HG03175 (cell line): Measurements from ENCODE around the gene CTNND2.

Source experiments
- ATAC-seq: cut with Tn5 transposase; IDR thresholded peaks from one replicate; pipeline ENCODE4 v1.9.1; 2021; ENCODE audit warnings: mild to moderate bottlenecking, moderate library complexity; ENCODE audit not compliant: unreplicated experiment

CTNND2 gene

DNA sequence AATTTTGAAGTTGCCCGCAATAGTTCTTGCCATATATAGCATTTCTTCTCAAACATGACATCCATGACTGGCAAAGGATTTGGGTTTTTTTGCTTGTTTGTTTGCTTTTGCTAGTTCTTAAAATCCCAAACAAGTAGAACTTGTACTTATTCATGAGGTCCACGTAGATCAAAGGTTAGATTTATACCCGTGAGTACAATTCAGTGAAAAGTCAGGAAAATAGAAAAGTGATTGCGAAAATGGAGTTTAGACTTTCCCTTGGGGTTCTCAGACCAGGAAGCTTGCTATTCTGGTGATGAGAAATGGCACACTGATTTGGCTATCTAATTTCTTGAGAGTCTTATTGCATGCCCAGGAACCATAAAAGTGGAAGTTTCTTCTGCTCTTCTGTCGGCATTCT, 304.7 kb downstream of the CTNND2 start:
- no peak for ATAC-seq

DNA sequence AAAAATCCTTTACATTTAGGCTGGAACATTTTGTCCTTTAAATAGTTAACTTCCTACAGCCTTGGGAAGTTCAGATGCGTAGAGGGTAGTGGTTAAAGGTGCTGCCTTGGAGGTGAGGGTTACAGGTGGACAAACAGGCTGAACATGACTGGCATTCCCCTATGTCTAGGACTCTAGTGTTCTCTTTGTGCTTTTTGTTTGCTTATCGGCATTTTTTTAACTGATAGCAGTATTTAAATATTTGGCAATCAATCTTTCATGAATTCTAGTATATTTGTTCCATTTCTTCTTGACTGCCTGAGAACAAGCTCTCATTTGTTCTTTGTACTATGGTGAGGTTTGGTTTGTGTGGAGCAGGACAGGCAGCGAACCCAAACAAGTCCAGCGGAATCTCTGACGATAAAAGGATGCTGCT, 307.6 kb downstream of the CTNND2 start:
- no peak for ATAC-seq

- ATAC-seq, result no peak
Measured at GRCh38 chr5:11596185-11596584, 308.1 kb downstream of the CTNND2 start.

DNA sequence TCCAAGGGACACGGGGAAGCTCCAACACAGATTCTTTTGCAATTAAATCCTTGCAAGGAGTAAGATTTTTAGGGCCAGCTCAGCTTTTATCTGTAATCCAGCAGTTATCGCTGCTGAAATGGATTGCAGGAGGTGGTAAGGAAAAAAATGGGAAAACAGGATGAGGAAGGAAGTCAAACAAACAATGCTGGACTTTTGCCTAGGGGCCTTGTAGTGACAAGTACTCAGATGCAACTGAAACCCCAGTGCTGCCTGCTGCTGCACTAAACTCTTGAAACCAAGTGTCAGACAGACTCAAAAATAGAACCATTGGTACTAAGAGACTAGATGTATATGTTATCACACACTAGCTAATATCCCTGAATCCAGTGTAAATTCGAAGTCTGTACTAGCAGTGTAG, 309.2 kb downstream of the CTNND2 start:
- no peak for ATAC-seq

- ATAC-seq, result no peak
Measured at GRCh38 chr5:11594021-11594420, 310.2 kb downstream of the CTNND2 start.

- ATAC-seq, result no peak
Measured at GRCh38 chr5:11590475-11590874, 313.8 kb downstream of the CTNND2 start.

DNA sequence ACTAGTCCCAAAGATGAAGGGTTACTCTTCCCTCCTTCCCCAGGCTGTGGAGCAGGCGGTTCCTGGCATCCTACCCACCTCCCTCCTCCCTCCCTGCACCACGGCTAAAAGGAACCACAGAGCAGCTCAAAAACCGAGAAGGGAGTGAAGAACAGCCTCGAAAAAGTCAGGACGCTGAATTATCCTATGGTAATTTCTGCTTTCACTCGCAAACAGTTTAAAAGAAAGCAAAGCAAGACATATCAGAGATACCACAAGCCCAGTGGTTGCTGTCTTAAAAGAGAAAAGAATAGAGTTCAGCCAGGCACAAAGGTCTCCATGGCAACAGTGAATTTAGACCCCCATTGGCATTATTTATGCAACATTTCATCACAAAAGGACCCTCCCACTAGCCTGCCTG, 315.4 kb downstream of the CTNND2 start:
- ATAC-seq, result no peak

- ATAC-seq, result no peak
Measured at GRCh38 chr5:11584017-11584416, 320.2 kb downstream of the CTNND2 start.

GRCh38 chr5:11579351-11579750, 324.9 kb downstream of the CTNND2 start:
- no peak for ATAC-seq

- ATAC-seq, result no peak
Measured at GRCh38 chr5:11574787-11575186, 329.5 kb downstream of the CTNND2 start.

- ATAC-seq, result no peak
Measured at GRCh38 chr5:11573140-11573992, 330.9 kb downstream of the CTNND2 start.

- no peak for ATAC-seq
Measured at GRCh38 chr5:11564706-11565105, 339.5 kb downstream of the CTNND2 start.

DNA sequence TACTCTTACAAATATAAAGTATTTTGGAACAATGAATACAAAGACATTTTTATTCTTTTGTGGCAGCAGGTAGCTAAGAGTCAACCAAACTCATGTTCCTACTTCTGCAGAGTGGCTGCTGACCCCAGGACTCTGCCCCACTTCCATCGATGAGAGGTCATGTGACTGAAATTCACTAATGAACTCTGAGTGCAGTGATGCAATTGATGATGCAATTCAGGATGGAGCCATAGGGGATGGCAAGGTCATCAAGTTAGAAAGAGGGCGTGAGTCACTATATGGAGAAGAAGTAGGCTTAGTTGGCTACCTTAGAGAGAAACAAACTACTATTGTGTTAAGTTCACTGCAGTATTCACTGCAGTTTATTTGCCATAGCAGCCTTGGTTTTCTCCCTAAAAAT, 340.4 kb downstream of the CTNND2 start:
- ATAC-seq, result no peak

DNA sequence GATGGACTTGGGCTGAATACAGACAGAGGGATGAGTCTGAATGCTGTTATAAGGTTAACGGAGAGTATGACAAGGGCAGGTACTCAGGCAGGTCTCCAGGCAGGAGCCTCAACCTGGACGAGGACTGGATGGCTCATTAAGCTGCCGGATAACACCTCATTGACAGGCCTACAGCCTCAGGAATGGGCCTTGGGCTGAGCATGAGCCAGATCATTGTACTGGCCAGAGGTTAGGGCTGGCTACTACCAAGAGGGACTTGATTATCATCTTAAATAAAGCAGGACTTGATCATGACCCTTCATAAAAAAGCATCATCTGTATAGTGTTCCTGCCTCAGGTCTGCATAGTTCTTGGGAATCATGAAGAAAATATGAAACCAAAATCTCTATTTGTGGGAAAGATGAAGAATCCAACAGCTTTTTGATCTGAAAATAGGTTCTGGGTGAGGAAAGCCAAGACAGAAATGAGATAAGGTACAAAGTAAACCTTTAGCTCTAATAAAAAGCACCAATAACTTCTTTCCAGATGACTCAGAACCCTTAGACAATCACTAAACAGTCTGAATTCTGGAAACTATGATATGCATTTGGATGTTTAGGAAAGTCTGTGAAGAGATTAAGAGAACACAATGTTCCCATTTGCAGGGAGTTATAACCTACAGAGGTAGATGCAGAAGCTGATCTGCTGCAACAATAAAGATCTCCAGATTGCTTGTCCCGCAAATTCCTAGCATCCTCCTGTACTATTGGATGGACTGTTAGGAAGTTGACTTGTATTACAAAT, 343.1 kb downstream of the CTNND2 start:
- no peak for ATAC-seq

DNA sequence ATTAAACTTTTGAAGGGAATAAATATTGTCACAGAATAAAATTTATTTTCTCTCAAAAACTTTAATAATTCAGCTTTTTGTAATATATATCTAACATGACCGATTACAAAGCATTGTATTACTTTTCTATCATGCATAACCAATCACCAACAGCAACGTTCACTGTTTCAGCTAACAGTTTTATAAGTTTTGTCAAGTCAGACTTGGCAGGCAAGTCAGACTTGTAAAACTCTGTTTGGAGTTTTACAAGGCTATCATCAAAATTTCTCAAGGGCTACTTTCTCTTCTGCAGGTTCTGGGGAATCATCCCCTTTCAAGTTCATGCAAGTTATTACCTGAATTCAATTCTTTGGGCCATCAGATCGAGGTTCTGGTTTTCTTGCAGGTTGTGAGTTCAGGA, 347.2 kb downstream of the CTNND2 start:
- no peak for ATAC-seq

DNA sequence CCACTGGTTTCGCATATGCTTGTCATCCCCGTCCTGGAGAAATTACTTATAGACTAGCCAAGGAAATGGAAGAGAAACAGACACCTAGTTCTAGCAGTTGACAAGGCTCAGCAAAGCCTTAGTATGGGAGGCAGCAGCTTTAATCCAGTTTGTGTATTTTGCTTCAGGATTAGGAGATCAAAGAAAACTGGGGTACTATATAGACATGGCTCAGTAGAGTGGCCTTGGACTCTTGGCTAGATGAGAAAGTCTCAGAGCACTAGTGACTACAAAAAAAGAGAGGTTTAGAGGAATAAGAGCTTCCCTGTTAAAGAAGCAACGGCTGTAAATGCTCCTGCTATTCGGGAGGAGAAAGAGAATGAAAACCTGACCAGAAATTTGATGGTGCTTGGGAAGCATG, 349.1 kb downstream of the CTNND2 start:
- ATAC-seq, result no peak

DNA sequence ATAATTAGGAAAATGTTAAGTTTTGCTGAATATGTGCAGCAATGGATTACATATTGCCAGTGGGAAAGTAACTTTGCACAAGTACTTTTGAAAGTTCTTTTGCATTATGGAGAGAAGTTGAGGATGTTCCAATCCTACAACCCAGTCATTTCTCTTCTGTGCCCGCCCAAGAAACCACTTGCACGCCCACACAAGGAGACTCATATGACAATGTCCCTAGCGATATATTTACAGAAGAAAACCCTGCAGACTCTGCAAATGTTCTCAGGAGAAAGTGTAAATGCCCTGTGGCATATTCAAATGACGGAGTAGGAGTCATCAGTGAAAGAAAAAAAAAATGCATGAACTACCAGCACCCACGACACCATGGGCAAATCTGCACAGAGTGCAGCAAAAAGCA, 356.5 kb downstream of the CTNND2 start:
- ATAC-seq, result no peak

- ATAC-seq, result no peak
Measured at GRCh38 chr5:11547140-11547539, 357.1 kb downstream of the CTNND2 start.

DNA sequence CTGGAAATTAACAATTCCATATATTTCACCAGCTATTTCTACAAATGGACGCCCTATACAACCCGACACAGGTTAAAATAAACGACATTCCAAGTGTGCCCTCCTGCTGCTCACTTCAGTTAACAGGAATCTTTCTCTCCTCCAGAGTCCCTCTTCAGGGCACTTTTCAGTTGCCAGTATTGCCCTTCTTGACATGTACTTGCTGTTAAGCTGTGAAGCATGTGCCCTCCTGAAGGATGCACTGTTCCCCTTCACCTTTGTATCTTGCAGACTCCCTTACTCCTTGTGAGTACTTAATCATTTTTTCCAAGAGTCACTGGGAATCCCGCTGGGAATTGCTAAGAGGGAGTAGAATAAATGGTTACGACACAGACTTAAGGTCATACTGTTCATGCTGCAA, 364.1 kb downstream of the CTNND2 start:
- ATAC-seq, result no peak

DNA sequence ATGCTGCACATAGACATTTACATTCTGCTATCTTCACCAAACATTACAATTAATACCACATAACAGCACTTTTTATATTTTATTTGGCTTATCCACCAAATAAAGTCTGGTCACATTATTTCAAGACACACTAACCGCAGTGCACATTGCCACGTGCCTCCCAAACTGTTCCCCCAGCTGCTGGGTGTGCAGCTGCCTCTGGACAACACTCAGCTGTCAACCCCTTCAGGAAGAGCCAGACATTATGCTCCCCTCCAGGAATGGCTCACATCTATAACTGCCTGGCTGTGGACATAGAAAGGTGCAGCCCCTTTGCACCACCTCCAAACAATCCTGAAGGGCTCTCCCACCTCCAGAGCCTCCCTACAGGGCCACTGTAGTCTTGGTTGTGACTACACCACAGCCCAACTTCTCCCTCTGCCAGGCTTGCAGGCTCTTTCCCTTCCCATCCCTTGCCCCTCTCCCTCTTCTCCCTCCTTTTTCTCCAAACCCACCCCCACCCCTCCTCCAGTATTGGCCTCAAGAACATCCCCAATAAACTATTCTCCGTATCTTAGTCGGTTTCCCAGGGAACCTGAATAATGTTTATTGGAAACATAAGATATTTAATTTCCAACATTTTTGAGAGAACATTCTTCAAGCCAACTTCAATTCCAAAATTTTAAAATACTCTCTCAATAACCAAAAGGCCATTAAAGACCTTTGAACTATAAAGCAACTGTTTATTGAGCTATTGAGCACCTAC, 372.3 kb downstream of the CTNND2 start:
- ATAC-seq, result no peak

- ATAC-seq, result no peak
Measured at GRCh38 chr5:11528720-11529119, 375.5 kb downstream of the CTNND2 start.
